Activated effector memory CD4-positive, alpha-beta T cell treated with anti-CD3 and anti-CD28 coated beads, Interleukin-2, amount 50 U/mL, for 16 hours (primary cell): ENCODE data around the gene GLB1L.
"Not testable (repeated sequence)": the region's sequence is repeated elsewhere in the genome, so short reads cannot be mapped to it uniquely, and the experiment has no call there.

ENCODE experiments used
- DNase-seq: peaks from one replicate; pipeline ENCODE4 v3.0.0-alpha.2; 2020

GLB1L gene

DNA sequence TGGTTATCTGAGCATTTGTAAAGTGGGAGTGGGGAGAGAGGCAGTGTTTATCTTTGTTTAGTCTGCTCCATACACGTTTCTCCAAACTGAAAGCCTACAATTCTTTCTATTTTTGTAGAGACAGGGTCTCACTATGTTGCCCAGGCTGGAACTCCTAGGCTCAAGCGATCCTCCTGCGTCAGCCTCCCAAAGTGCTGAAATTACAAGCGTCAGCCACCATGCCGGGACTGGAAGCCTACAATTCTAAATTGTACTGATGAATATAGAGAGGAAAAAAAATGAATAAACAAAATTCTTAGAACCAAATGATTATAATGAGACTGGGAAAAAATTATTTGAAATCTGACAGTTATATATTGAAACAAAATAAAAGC lies 40.1 kb downstream of the GLB1L start:
- DNase-seq = no peak

GRCh38 chr2:219204425-219205164 lies 40.6 kb downstream of the GLB1L start:
- DNase-seq = no peak

GRCh38 chr2:219201331-219201730 lies 43.9 kb downstream of the GLB1L start:
- not testable (repeated sequence) for DNase-seq

DNA sequence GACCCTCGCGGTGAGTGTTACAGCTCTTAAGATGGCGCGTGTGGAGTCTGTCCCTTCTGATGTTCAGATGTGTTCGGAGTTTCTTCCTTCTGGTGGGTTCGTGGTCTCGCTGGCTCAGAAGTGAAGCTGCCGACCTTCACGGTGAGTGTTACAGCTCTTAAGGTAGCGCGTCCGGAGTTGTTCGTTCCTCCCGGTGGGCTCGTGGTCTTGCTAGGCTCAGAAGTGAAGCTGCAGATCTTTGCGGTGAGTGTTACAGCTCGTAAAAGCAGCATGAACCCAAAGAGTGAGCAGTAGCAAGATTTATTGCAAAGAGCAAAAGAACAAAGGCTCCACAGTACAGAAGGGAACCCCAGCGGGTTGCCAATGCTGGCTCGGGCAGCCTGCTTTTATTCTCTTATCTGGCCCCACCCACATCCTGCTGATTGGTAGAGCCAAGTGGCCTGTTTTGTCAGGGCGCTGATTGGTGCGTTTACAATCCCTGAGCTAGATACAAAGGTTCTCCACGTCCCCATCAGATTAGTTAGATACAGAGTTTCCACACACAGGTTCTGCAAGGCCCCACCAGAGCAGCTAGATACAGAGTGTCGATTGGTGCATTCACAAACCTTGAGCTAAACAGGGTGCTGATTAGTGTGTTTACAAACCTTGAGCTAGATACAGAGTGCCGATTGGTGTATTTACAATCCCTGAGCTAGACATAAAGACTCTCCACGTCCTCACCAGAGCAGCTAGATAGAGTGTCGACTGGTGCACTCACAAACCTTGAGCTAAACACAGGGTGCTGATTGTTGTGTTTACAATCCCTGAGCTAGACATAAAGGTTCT lies 44.5 kb downstream of the GLB1L start:
- not testable (repeated sequence) for DNase-seq

GRCh38 chr2:219199470-219200211 lies 45.6 kb downstream of the GLB1L start:
- no peak for DNase-seq

- DNase-seq = no peak
Observed at GRCh38 chr2:219198974-219199373, 46.3 kb downstream of the GLB1L start.

GRCh38 chr2:219197388-219197787 lies 47.9 kb downstream of the GLB1L start:
- no peak for DNase-seq

DNA sequence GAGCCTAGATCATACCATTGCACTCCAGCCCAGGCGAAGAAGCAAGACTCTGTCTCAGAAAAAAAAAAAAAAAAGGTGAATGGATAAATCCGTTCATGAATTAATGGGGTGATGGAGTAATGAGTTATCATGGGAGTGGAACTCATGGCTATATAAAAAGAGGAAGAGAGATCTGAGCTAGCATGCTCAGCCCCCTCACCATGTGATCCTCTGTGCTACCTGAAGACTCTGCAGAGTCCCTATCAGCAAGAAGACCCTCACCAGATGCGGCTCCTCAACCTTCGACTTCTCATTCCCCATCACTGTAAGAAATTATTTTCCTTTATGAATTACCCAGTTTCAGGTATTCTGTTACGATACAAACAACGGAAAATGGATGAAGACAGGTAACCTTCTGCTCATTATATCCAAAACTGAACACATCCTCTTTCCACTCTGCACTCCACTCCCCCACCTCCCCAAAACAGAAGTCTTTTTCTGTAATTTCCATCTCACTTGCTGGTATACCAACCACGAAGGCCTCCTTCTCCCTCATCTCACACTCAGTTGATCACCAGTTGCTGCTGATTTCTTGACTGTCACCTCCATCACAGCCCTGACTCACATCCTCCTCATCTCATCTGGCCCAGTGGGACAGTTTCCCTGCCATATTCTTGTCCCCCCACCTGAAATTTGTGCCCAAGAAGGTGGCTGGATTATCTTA lies 58.3 kb downstream of the GLB1L start:
- DNase-seq = no peak
